Activated CD4-positive, alpha-beta T cell treated with anti-CD3 and anti-CD28 coated beads, Interleukin-2, amount 10 ng/mL, durations not matched to agents 24 days and 14 days (primary cell): ENCODE results near the gene HIP1R. TPM values are rescaled to one million over a fixed set of nuclear protein-coding genes. Genes with fewer than 3 reads are reported as not detected.

ENCODE experiments used
- DNase-seq: peaks from one replicate; pipeline ENCODE4 v3.0.0; 2022
- H3K27ac Mint-ChIP-seq: one replicate; pipeline ENCODE4 v1.8.0; 2022; ENCODE audit warnings: mild to moderate bottlenecking, mixed read lengths
- H3K27me3 Mint-ChIP-seq: one replicate; pipeline ENCODE4 v1.8.0; 2022; ENCODE audit warnings: mixed read lengths
- H3K36me3 Mint-ChIP-seq: one replicate; pipeline ENCODE4 v1.8.0; 2022; ENCODE audit warnings: low read depth, mild to moderate bottlenecking, mixed read lengths
- H3K4me1 Mint-ChIP-seq: one replicate; pipeline ENCODE4 v1.8.0; 2021; ENCODE audit warnings: mixed read lengths
- H3K4me3 Mint-ChIP-seq: one replicate; pipeline ENCODE4 v1.8.0; 2022; ENCODE audit warnings: mild to moderate bottlenecking, moderate library complexity, mixed read lengths
- H3K9me3 Mint-ChIP-seq: one replicate; pipeline ENCODE4 v1.8.0; 2021; ENCODE audit warnings: mixed read lengths
- intact Hi-C: fragments of 100-400 bp; cut with micrococcal nuclease; formaldehyde crosslinking; loops from one replicate; pipeline ENCODE4 v1.15.1; 2023
- total RNA-seq: library from RNA; stranded (reverse); gene quantifications from 2 replicates; pipeline ENCODE4 v1.2.3, GENCODE V29; 2022

HIP1R gene
- total RNA-seq, 1 donor from 2014 or later: 25.8 TPM

DNA sequence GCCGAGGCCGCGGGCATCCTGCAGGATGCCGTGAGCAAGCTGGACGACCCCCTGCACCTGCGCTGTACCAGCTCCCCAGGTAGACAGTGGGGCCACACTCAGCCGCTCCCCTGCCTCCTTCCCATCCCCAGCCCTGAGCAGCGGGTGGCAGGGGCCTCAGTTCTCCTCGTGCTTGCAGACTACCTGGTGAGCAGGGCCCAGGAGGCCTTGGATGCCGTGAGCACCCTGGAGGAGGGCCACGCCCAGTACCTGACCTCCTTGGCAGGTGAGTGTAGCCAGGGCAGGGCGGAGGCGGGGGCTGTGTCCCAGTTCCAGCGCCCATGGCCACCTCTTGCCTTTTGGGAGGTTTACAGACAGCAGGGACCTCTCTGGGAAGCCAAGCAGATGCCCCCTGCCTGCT lies 22.9 kb downstream of the HIP1R start:
- no peaks in the 10 kb centered on the region for H3K4me1 Mint-ChIP-seq
- intact Hi-C loops: no loop called here

DNA sequence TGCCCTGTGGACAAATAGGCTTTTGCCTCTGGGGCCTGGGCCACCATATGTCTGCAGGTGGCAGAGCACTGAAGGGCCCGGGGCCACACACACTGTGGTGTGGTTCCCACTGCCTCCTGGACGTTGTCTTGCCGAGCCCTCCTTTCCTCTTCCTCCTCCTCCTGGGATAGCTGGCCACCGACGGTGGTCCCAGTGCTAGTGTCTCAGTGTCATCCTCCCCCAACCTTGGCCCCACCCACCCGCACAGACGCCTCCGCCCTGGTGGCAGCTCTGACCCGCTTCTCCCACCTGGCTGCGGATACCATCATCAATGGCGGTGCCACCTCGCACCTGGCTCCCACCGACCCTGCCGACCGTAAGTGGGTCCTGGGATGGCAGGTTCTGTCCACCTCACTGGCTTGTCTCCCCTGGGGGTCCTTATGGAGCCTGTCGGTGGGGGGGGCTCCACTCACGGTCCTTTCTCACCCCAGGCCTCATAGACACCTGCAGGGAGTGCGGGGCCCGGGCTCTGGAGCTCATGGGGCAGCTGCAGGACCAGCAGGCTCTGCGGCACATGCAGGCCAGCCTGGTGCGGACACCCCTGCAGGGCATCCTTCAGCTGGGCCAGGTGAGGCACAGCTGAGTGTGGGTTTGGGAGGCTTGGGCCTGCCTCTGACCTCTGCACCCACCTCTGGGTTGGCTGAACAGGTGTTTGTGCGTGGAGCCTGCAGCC lies 23.5 kb downstream of the HIP1R start:
- Mint-ChIP-seq H3K4me3 (no peak overlapping the region), H3K4me1 (no peaks in the 10 kb centered on the region), H3K36me3 (peaks cover 4% of the 10 kb centered on the region), H3K27me3 (no peaks in the 10 kb centered on the region), H3K9me3 (no peaks in the 10 kb centered on the region), H3K27ac (no peak overlapping the region)
- DNase-seq: no peak
- intact Hi-C loops: no loop called here

More for the DNA sequence above, 22.9 kb downstream of the HIP1R start:
- H3K4me3 Mint-ChIP-seq: no peak overlapping the region
- no peak overlapping the region for H3K27ac Mint-ChIP-seq
- peaks cover 4% of the 10 kb centered on the region for H3K36me3 Mint-ChIP-seq
- DNase-seq: no peak
- no peaks in the 10 kb centered on the region for H3K27me3 Mint-ChIP-seq
- H3K9me3 Mint-ChIP-seq: no peaks in the 10 kb centered on the region

DNA sequence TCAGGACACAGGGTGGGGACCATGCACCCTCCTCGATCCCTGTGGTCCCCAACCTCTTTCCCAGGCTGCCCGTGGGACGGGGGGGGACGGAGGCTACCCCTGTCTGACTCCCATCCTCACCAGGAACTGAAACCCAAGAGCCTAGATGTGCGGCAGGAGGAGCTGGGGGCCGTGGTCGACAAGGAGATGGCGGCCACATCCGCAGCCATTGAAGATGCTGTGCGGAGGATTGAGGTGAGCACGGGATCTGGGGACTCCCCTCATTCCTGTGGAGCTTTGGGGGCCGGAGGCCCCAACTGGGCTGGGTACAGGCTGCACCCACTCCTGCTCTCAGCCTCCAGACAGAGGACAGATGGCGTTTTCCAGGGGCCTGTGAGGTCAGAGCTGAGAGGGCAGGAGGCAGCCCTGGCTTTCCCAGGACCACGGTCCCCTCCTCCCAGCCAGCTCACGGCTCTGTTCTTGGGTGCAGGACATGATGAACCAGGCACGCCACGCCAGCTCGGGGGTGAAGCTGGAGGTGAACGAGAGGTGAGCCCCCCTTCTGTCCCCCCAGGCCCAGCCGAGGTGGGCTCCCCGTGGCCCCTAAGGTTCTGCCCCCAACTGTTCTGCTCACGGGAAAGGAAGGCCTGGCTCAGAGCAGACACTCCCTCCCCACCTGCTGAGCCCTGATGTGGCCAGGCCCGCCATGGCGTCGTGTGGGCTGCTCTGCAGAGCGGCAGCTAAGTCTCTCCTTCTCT lies 24.2 kb downstream of the HIP1R start:
- no peaks in the 10 kb centered on the region for H3K27me3 Mint-ChIP-seq
- H3K4me3 Mint-ChIP-seq: no peak overlapping the region
- no peak overlapping the region for H3K27ac Mint-ChIP-seq
- H3K36me3 Mint-ChIP-seq: peaks cover 6% of the 10 kb centered on the region
- no peaks in the 10 kb centered on the region for H3K9me3 Mint-ChIP-seq
- no peak for DNase-seq
- intact Hi-C loops: loop anchor here (1.0 kb wide), 1 partner anchor 93 kb away; no protein-coding TSS in a partner anchor
- H3K4me1 Mint-ChIP-seq: peaks cover 2% of the 10 kb centered on the region

DNA sequence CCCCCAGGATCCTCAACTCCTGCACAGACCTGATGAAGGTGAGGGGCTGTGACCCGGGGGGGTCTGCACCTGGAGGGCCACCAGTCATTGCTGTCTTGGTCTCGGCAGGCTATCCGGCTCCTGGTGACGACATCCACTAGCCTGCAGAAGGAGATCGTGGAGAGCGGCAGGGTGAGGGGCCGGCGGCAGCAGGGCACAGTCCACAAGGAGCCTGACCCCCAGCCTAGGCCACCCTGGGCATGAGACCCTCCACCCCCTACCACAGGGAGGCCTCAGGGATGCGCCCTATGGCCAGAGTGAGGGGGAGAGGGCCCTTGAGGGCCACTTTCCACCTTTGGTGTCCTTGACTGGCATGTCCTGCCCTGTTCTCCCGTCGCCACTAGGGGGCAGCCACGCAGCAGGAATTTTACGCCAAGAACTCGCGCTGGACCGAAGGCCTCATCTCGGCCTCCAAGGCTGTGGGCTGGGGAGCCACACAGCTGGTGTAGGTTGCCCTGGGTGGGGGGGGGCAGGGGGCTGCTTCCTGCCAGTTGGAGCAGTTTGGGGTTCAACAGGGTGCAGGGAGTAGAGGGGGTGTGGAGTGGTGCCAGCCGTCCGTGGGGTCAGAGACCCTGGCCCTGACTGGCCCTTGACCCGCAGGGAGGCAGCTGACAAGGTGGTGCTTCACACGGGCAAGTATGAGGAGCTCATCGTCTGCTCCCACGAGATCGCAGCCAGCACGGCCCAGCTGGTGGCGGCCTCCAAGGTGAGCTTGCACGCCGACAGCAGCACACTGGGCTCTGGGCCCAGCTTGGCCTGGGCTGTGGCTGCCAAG lies 25.0 kb downstream of the HIP1R start:
- intact Hi-C loops: loop anchor here (1.0 kb wide), 1 partner anchor 92 kb away; no protein-coding TSS in a partner anchor
- Mint-ChIP-seq H3K27me3 (no peaks in the 10 kb centered on the region), H3K27ac (no peak overlapping the region), H3K36me3 (peaks cover 11% of the 10 kb centered on the region), H3K4me3 (no peak overlapping the region), H3K9me3 (no peaks in the 10 kb centered on the region), H3K4me1 (peaks cover 2% of the 10 kb centered on the region)
- DNase-seq: peak; percentile 94

GRCh38 chr12:122860854-122861586 lies 25.8 kb downstream of the HIP1R start:
- intact Hi-C loops: loop anchor here (1.0 kb wide), 1 partner anchor 91 kb away; no protein-coding TSS in a partner anchor
- peaks cover 2% of the 10 kb centered on the region for H3K4me1 Mint-ChIP-seq
- no peak for DNase-seq
- H3K9me3 Mint-ChIP-seq: no peaks in the 10 kb centered on the region
- no peak overlapping the region for H3K27ac Mint-ChIP-seq
- H3K27me3 Mint-ChIP-seq: no peaks in the 10 kb centered on the region
- H3K36me3 Mint-ChIP-seq: peaks cover 11% of the 10 kb centered on the region
- no peak overlapping the region for H3K4me3 Mint-ChIP-seq

GRCh38 chr12:122861587-122861970 lies 26.3 kb downstream of the HIP1R start:
- H3K27me3 Mint-ChIP-seq: no peaks in the 10 kb centered on the region
- H3K9me3 Mint-ChIP-seq: no peaks in the 10 kb centered on the region
- H3K36me3 Mint-ChIP-seq: peaks cover 15% of the 10 kb centered on the region
- H3K27ac Mint-ChIP-seq: no peak overlapping the region
- intact Hi-C loops: no loop called here
- DNase-seq: no peak
- peaks cover 2% of the 10 kb centered on the region for H3K4me1 Mint-ChIP-seq
- no peak overlapping the region for H3K4me3 Mint-ChIP-seq

DNA sequence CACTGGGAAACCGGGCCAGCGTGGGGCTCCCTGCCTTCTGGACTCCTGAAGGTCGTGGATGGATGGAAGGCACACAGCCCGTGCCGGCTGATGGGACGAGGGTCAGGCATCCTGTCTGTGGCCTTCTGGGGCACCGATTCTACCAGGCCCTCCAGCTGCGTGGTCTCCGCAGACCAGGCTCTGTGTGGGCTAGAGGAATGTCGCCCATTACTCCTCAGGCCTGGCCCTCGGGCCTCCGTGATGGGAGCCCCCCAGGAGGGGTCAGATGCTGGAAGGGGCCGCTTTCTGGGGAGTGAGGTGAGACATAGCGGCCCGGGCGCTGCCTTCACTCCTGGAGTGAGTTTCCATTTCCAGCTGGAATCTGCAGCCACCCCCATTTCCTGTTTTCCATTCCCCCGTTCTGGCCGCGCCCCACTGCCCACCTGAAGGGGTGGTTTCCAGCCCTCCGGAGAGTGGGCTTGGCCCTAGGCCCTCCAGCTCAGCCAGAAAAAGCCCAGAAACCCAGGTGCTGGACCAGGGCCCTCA lies 26.9 kb downstream of the HIP1R start:
- intact Hi-C loops: no loop called here
- peaks cover 20% of the 10 kb centered on the region for H3K36me3 Mint-ChIP-seq
- DNase-seq: no peak
- no peaks in the 10 kb centered on the region for H3K27me3 Mint-ChIP-seq
- no peaks in the 10 kb centered on the region for H3K9me3 Mint-ChIP-seq
- no peak overlapping the region for H3K27ac Mint-ChIP-seq
- peaks cover 2% of the 10 kb centered on the region for H3K4me1 Mint-ChIP-seq
- H3K4me3 Mint-ChIP-seq: no peak overlapping the region

DNA sequence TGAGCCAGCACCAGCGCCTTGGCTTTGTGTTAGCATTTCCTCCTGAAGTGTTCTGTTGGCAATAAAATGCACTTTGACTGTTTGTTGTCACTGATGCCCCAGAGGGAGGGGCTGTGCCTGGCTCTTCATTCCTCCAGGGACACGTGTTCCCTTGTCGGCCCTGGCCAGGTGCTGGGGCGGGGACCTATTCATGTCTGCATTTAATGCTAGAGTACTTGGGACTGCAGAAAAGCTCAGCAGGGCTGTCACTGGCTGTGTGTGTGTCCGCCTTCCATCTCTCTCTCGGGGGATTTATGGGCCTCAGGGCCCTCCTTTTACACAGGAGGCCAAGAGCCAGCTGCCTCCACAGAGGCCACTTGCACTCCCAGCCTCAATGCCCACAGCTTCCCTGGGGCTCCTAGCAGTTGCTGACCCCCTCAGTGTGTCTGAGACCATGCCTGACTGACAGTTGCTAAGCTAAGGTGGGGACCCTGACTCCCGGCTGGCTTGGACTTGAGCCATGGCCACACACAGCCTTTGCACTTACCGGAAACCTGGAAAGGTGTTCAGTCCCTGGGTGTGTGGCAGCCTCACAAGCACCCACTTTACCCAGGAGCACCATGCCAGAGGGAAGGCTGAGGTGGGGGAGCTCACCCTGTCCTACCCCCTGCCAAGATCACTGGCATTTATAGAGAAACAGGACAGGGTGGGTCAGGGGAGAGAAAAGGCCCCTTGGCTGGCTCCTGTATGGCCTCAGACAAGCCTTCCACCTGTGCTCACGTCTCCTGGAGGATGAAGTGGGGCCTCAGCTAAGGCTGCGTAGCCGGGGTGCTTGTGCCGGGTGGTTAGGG lies 27.8 kb downstream of the HIP1R start:
- Mint-ChIP-seq H3K27ac (no peak overlapping the region), H3K9me3 (no peaks in the 10 kb centered on the region), H3K36me3 (peaks cover 20% of the 10 kb centered on the region), H3K27me3 (no peaks in the 10 kb centered on the region), H3K4me1 (peaks cover 2% of the 10 kb centered on the region), H3K4me3 (no peak overlapping the region)
- no peak for DNase-seq
- intact Hi-C loops: no loop called here

DNA sequence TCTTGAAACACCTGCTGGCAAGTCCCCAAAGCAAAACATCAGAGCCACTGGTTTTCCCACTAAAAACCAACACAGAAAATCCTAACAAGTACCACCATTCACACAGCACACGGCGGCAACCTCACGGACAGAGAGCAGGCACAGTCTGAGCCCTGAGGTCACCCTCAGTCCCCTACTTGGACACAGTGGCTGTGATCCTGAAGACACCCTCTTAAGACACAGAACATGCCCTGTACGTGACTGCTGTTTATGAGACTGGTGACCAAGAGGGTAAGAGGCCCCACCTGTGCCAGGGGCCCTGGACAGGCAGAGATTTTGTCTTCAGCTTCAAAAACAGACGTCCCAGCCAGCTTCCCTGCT lies 29.6 kb downstream of the HIP1R start:
- Mint-ChIP-seq H3K4me1 (peaks cover 2% of the 10 kb centered on the region), H3K4me3 (no peak overlapping the region), H3K27me3 (peaks cover 6% of the 10 kb centered on the region), H3K36me3 (peaks cover 32% of the 10 kb centered on the region), H3K27ac (no peak overlapping the region), H3K9me3 (no peaks in the 10 kb centered on the region)
- no peak for DNase-seq
- intact Hi-C loops: no loop called here

DNA sequence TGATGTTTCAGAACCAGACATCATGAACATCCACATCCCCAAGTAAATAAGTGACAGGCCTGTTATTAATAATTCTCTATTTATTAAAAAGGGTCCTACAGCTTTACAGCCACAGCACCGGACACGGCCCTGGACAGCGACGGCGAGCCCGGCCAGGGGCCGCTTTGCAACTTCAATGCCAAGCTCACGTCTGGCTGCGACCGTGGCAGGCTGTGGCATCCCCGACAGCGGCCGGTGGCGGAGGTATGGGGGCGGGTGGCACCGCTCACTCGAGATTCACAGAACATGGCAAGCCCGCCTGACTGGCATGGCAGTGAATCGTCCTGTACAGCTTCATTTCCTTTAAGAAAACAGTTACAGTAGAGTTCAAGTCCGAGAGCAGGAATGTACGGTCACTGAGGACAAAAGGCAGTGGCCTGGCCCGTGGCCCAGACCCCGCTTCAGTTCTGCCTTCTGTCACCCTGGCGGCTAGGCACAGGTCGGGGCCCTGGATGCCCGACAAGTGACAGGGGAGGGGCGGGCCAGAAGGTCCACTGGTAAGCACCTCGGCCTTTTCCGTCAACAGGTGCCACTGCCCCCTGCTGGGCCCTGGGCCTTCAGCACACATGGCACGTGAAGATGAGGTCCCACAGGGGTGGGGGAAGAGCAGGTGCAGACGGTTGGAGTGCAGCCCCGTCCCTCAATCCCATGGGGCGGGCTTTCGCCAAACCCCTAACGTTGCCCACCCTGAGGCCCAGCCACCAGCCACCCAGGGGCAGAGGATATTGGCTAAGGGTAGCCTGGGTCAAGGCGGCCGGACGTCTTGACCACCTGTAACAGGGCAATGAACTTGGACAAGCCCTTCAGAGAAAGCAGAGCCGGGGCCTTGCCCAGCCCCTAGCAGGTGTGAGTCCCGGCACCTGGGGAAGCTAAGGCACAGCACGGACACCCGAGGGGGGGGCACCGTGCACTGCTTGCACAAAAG lies 30.3 kb downstream of the HIP1R start:
- H3K36me3 Mint-ChIP-seq: peaks cover 37% of the 10 kb centered on the region
- DNase-seq: no peak
- H3K4me3 Mint-ChIP-seq: no peak overlapping the region
- no peaks in the 10 kb centered on the region for H3K9me3 Mint-ChIP-seq
- H3K27ac Mint-ChIP-seq: no peak overlapping the region
- peaks cover 2% of the 10 kb centered on the region for H3K4me1 Mint-ChIP-seq
- H3K27me3 Mint-ChIP-seq: peaks cover 6% of the 10 kb centered on the region
- intact Hi-C loops: no loop called here

- peaks cover 41% of the 10 kb centered on the region for H3K36me3 Mint-ChIP-seq
- peaks cover 8% of the 10 kb centered on the region for H3K4me1 Mint-ChIP-seq
- no peak for DNase-seq
- no peak overlapping the region for H3K4me3 Mint-ChIP-seq
- H3K27me3 Mint-ChIP-seq: peaks cover 6% of the 10 kb centered on the region
- intact Hi-C loops: no loop called here
- no peaks in the 10 kb centered on the region for H3K9me3 Mint-ChIP-seq
- H3K27ac Mint-ChIP-seq: no peak overlapping the region
These were observed 31.1 kb downstream of the HIP1R start for GRCh38 chr12:122866379-122866778.
